DOHH2 (cell line): Measurements from ENCODE around the gene SIX3.

Experiments used
- EZH2phosphoT487 ChIP-seq: fragments of 200-600 bp; sonication (generic); IDR thresholded peaks from 2 replicates; pipeline ENCODE4 v1.6.1; 2017; ENCODE audit warnings: borderline replicate concordance, mild to moderate bottlenecking, antibody characterized with exemption, low read length, moderate library complexity, mixed read lengths
- TF ChIP-seq, protein P1 (sequence below): fragments of 200-600 bp; sonication (generic); IDR thresholded peaks from one replicate; pipeline ENCODE4 v1.5.1; 2014; ENCODE audit warnings: antibody characterized with exemption, mild to moderate bottlenecking, low read depth, low read length; ENCODE audit not compliant: poor library complexity, severe bottlenecking

DNA sequence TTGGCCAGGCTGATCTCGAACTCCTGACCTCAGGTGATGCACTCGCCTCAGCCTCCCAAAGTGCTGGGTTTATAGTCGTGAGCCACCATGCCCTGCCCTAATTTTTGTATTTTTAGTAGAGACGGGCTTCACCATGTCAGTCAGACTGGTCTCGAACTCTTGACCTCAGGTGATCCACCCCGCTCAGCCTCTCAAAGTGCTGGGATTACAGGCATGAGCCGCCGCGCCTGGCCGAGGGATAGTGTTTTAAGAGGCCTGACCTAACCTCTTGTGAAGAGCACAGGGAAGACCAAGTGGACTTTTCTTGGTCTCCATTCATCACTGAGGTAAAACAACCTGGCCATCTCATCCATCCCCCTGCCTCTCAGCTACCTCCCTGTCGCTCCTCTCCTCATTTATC lies 38.1 kb downstream of the SIX3 start:
- TF ChIP-seq, protein P1, sequence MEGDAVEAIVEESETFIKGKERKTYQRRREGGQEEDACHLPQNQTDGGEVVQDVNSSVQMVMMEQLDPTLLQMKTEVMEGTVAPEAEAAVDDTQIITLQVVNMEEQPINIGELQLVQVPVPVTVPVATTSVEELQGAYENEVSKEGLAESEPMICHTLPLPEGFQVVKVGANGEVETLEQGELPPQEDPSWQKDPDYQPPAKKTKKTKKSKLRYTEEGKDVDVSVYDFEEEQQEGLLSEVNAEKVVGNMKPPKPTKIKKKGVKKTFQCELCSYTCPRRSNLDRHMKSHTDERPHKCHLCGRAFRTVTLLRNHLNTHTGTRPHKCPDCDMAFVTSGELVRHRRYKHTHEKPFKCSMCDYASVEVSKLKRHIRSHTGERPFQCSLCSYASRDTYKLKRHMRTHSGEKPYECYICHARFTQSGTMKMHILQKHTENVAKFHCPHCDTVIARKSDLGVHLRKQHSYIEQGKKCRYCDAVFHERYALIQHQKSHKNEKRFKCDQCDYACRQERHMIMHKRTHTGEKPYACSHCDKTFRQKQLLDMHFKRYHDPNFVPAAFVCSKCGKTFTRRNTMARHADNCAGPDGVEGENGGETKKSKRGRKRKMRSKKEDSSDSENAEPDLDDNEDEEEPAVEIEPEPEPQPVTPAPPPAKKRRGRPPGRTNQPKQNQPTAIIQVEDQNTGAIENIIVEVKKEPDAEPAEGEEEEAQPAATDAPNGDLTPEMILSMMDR, result no peak
- TF ChIP-seq EZH2phosphoT487, result no peak
